Neural progenitor cell (in vitro differentiated cells): ENCODE measurements around the gene ARFGAP1. TPM values are rescaled to one million over a fixed set of nuclear protein-coding genes. Genes with fewer than 3 reads are reported as not detected.

Experiments
- DNase-seq: peaks from one replicate; pipeline ENCODE4 v3.0.0-alpha.2; 2016; ENCODE audit warnings: low spot score
- H2AFZ ChIP-seq: fragments of 200-600 bp; sonication (generic); replicated peaks from 2 replicates; pipeline ENCODE4 v1.6.1; 2016; ENCODE audit warnings: antibody characterized with exemption
- H3F3A ChIP-seq: fragments of 200-600 bp; sonication (generic); 2 replicates; pipeline ENCODE4 v1.6.1; 2016; ENCODE audit warnings: antibody characterized with exemption, low read depth
- H3K27ac ChIP-seq: fragments of 200-600 bp; sonication (generic); 2 replicates; pipeline ENCODE4 v1.5.1; 2016; ENCODE audit warnings: mild to moderate bottlenecking
- H3K27me3 ChIP-seq: fragments of 200-600 bp; sonication (generic); 2 replicates; pipeline ENCODE4 v1.6.1; 2016; ENCODE audit warnings: mild to moderate bottlenecking, moderate library complexity
- H3K36me3 ChIP-seq: fragments of 200-600 bp; sonication (generic); 2 replicates; pipeline ENCODE4 v1.5.1; 2016
- H3K4me1 ChIP-seq: fragments of 200-600 bp; sonication (generic); 2 replicates; pipeline ENCODE4 v1.6.1; 2016; ENCODE audit warnings: mixed run types
- H3K4me2 ChIP-seq: fragments of 200-600 bp; sonication (generic); 2 replicates; pipeline ENCODE4 v1.6.1; 2016
- H3K4me3 ChIP-seq: fragments of 200-600 bp; sonication (generic); 2 replicates; pipeline ENCODE4 v1.5.1; 2016
- H3K79me2 ChIP-seq: fragments of 200-600 bp; sonication (generic); 2 replicates; pipeline ENCODE4 v1.6.1; 2016; ENCODE audit warnings: low read depth
- H3K9ac ChIP-seq: fragments of 200-600 bp; sonication (generic); 2 replicates; pipeline ENCODE4 v1.6.1; 2016
- H3K9me3 ChIP-seq: fragments of 200-600 bp; sonication (generic); 2 replicates; pipeline ENCODE4 v1.5.1; 2016; ENCODE audit warnings: low read depth
- H4K20me1 ChIP-seq: fragments of 200-600 bp; sonication (generic); 2 replicates; pipeline ENCODE4 v1.6.1; 2016; ENCODE audit warnings: low read depth
- H3K27ac Mint-ChIP-seq: 3 replicates; pipeline ENCODE4 v1.8.0; 2021; ENCODE audit warnings: mixed read lengths
- H3K27me3 Mint-ChIP-seq: 2 replicates; pipeline ENCODE4 v1.8.0; 2022; ENCODE audit warnings: low read depth, mild to moderate bottlenecking, inconsistent platforms, moderate library complexity, mixed read lengths; ENCODE audit not compliant: insufficient read depth
- H3K36me3 Mint-ChIP-seq: 3 replicates; pipeline ENCODE4 v1.8.0; 2021; ENCODE audit warnings: mixed read lengths
- H3K4me1 Mint-ChIP-seq: 3 replicates; pipeline ENCODE4 v1.8.0; 2021; ENCODE audit warnings: mixed read lengths
- H3K4me3 Mint-ChIP-seq: 3 replicates; pipeline ENCODE4 v1.8.0; 2021; ENCODE audit warnings: mild to moderate bottlenecking, moderate library complexity, mixed read lengths
- H3K9me3 Mint-ChIP-seq: 3 replicates; pipeline ENCODE4 v1.8.0; 2020; ENCODE audit warnings: mixed read lengths
- CTCF ChIP-seq: fragments of 200-600 bp; sonication (generic); IDR thresholded peaks from 2 replicates; pipeline ENCODE4 v1.5.1; 2017; ENCODE audit warnings: antibody characterized with exemption, mild to moderate bottlenecking
- EZH2 ChIP-seq: fragments of 200-600 bp; sonication (generic); IDR thresholded peaks from 2 replicates; pipeline ENCODE4 v1.6.1; 2017; ENCODE audit warnings: antibody characterized with exemption, mild to moderate bottlenecking, moderate library complexity
- EZH2phosphoT487 ChIP-seq: fragments of 200-600 bp; sonication (generic); IDR thresholded peaks from 2 replicates; pipeline ENCODE4 v1.6.1; 2017; ENCODE audit warnings: antibody characterized with exemption
- total RNA-seq: library from RNA; depleted of rRNA; stranded (reverse); fragments of >200 nt; gene quantifications from 2 replicates; pipeline ENCODE4 v1.2.3, GENCODE V29; 2015; ENCODE audit warnings: low replicate concordance

The ARFGAP1 gene
- total RNA-seq, 1 donor from 2014 or later = 43.7 TPM

DNA sequence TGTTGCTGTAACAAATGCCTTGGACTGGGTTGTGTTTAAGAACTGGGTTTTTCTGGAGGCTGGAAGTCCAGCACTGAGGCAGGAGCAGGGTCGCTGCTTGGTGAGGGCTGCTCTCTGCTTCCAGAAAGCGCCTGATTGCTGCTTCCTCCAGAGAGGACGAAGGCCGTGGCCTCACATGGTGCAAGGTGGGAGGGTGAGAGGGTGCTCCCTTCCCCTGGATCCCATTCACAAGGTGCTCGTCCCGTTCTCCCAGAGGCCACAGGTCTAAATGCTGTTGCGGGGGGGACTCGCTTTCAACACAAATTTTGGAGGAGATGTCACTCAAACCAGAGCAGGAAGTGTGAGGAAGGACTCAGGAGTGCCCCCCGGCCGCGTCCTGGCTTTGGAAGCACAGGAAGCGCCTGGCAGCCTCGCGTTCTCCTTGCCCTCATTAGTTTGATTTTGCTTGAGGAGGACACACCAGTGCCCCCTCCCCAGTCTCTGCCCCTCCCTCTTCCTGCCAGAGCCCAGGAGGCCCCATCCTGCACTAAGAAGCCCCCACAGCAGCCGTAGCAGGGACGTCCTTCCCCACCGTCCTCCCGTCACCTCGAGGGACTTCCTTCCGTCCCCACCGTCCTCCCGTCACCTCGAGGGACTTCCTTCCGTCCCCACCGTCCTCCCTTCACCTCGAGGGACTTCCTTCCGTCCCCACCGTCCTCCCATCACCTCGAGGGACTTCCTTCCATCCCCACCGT lies 10.7 kb upstream of the ARFGAP1 start:
- H3K4me1 ChIP-seq = peaks cover 22% of the 10 kb centered on the region
- no peak overlapping the region for H3K4me3 ChIP-seq
- Mint-ChIP-seq H3K27ac (peak overlapping the region; percentile 98), H3K4me1 (peaks cover 69% of the 10 kb centered on the region), H3K9me3 (no peaks in the 10 kb centered on the region), H3K36me3 (peaks cover 3% of the 10 kb centered on the region), H3K27me3 (peaks cover 12% of the 10 kb centered on the region), H3K4me3 (peak overlapping the region; percentile 68)
- H3F3A ChIP-seq = peaks cover 13% of the 10 kb centered on the region
- H3K27me3 ChIP-seq = no peaks in the 10 kb centered on the region
- TF ChIP-seq EZH2phosphoT487 = no peak
- no peak for TF ChIP-seq CTCF
- no peak for TF ChIP-seq EZH2
- no peaks in the 10 kb centered on the region for H3K9me3 ChIP-seq
- no peaks in the 10 kb centered on the region for H3K79me2 ChIP-seq
- peak overlapping the region; percentile 28 for H3K9ac ChIP-seq
- DNase-seq = no peak
- no peaks in the 10 kb centered on the region for H3K36me3 ChIP-seq
- H2AFZ ChIP-seq = peak overlapping the region; percentile 93
- peak overlapping the region; percentile 63 for H3K4me2 ChIP-seq
- no peaks in the 10 kb centered on the region for H4K20me1 ChIP-seq
- H3K27ac ChIP-seq = no peak overlapping the region

GRCh38 chr20:63262836-63263235 lies 9.8 kb upstream of the ARFGAP1 start:
- peaks cover 74% of the 10 kb centered on the region for H3K4me1 Mint-ChIP-seq
- no peaks in the 10 kb centered on the region for H3K9me3 Mint-ChIP-seq
- H3K36me3 Mint-ChIP-seq = no peaks in the 10 kb centered on the region

DNA sequence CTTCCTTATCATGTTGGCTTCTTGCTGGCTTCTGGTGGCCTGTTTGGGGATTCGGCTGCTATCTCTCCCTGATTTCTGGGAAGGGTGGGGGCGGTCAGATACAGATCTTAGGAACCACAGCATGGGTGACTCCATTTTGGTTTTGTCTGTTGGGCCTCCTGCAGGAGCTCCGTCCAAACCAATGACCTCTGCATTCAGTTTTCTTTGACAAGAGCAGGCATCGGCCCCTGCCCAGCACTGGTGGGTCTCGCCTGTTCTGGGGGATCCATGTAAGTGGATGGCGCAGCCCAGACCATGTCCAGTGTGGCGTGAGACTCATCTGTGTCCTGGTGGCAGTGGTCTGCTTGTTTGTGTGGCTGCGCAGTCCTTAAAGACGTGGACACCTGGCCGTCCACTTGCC lies 8.6 kb upstream of the ARFGAP1 start:
- Mint-ChIP-seq H3K27ac (peak overlapping the region; percentile 95), H3K9me3 (no peaks in the 10 kb centered on the region), H3K4me3 (no peak overlapping the region), H3K27me3 (peaks cover 17% of the 10 kb centered on the region), H3K36me3 (no peaks in the 10 kb centered on the region), H3K4me1 (peaks cover 77% of the 10 kb centered on the region)
- no peak for DNase-seq
- no peaks in the 10 kb centered on the region for H3K9me3 ChIP-seq
- no peaks in the 10 kb centered on the region for H3K27me3 ChIP-seq
- no peaks in the 10 kb centered on the region for H3K36me3 ChIP-seq
- no peak overlapping the region for H3K4me2 ChIP-seq
- peaks cover 22% of the 10 kb centered on the region for H3K4me1 ChIP-seq
- no peaks in the 10 kb centered on the region for H4K20me1 ChIP-seq
- H3K27ac ChIP-seq = no peak overlapping the region
- no peak for TF ChIP-seq EZH2phosphoT487
- no peak for TF ChIP-seq CTCF
- TF ChIP-seq EZH2 = no peak
- peaks cover 13% of the 10 kb centered on the region for H3F3A ChIP-seq
- H3K9ac ChIP-seq = no peak overlapping the region
- no peak overlapping the region for H2AFZ ChIP-seq
- no peak overlapping the region for H3K4me3 ChIP-seq
- H3K79me2 ChIP-seq = no peaks in the 10 kb centered on the region

More at GRCh38 chr20:63262836-63263235, 9.8 kb upstream of the ARFGAP1 start:
- Histone ChIP-seq H3K27ac (no peak overlapping the region), H4K20me1 (no peaks in the 10 kb centered on the region), H3K4me2 (no peak overlapping the region), H2AFZ (no peak overlapping the region), H3K27me3 (no peaks in the 10 kb centered on the region), H3K4me1 (peaks cover 22% of the 10 kb centered on the region), H3K36me3 (no peaks in the 10 kb centered on the region), H3F3A (peaks cover 13% of the 10 kb centered on the region), H3K9me3 (no peaks in the 10 kb centered on the region), H3K9ac (no peak overlapping the region), H3K4me3 (no peak overlapping the region), H3K79me2 (no peaks in the 10 kb centered on the region)
- Mint-ChIP-seq H3K4me3 (peak overlapping the region; percentile 71), H3K27ac (peak overlapping the region; percentile 65), H3K27me3 (peaks cover 14% of the 10 kb centered on the region)
- TF ChIP-seq EZH2phosphoT487 = no peak
- TF ChIP-seq EZH2 = no peak
- no peak for TF ChIP-seq CTCF
- no peak for DNase-seq
